NCI-H187 treated with DMSO at 0.1 percent for 48 hours (cell line): Measurements from ENCODE around the gene MOCS1.

Experiments
- DNase-seq: peaks from one replicate; lab custom pipeline; 2025; lab: John Stamatoyannopoulos, UW

Gene MOCS1

DNA sequence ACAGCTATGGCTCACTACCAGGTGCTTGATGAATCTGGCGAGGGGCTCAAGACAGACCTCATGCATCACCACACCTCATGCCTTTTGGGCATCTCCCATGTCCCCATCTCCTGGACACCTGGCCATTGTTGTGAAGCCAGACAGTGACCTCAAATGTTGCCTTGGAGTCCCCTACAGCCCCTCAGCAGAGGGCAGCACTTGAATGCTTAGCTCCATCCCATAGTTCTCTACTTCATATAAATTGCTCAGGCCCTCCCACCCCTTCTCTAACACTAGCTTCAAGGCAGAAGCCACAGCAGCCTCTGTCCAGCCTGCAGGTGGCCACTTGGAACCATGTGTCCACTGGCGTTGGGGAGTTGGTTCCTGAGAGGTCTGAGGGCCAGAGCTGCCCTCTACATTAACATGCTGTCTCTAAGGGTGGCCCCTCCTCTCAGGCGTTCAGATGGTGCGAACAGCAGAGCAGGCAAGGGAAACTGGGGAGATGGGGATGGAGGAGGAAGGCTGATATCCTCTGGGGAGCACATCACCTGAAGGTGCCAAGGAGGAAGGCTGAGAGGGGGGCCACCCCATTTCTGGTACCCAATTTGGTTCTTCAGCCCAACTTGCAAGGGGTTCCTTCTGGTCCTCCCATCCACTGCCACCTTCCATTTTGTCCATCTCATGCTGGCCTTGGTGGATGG, 31.3 kb downstream of the MOCS1 start:
- no peak for DNase-seq

DNA sequence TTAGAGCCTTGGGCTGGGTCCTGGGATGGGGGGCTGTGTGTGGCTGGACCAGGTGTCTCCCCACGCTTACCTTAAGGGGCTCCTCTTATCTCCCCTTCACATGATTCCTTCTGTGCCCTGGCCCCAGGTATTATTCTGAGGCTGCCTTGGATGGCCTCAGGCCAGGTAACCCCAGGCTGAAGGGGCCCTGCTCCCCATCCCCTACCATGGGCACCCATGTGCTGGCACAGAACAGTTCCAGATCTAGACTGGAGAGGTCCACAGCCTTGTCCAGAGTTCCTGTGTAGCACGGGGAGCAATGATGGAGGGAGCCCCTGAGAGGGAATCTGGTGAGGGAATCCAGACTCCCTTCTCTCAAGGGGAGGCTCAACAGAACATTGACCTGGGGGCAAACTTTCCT, 32.1 kb downstream of the MOCS1 start:
- DNase-seq = no peak

DNA sequence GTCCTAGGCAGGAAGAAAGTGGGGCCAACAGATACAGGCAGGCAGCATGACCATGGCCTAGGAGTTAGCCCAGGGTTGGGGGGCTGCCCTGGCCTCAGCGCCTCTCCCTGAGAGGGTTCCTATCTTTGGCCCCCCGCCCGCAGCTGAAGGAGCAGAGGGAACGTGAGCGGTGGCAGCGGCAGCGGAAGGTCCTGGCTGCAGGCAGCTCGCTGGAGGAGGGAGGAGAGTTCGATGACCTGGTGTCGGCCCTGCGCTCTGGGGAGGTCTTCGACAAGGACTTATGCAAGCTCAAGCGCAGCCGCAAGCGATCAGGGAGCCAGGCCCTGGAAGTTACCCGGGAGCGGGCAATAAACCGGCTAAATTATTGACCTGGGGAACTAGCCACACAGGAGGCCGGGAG, 32.6 kb downstream of the MOCS1 start:
- DNase-seq = no peak

DNA sequence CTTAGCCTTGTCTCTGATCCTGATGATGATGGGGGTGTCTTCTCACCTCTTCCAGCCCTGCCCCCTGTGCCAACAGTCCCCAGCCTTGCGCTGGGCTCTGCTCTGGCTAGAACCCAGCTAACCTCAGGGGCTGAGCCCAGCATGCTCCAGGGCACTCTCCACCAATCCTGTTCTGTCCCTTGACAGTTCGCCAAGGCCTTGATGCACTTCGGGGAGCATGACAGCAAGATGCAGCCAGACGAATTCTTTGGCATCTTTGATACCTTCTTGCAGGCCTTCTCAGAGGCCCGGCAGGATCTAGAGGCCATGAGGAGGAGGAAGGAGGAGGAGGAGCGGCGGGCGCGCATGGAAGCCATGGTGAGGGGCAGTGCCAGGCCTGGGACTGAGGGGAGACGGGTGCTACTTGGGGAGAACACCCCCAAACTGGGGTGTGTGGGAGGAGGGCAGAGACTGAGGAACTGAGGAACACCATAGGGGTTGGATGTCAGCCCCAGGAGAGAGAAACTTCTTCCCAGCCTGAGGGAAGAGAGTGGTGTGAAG, 33.1 kb downstream of the MOCS1 start:
- DNase-seq = no peak

DNA sequence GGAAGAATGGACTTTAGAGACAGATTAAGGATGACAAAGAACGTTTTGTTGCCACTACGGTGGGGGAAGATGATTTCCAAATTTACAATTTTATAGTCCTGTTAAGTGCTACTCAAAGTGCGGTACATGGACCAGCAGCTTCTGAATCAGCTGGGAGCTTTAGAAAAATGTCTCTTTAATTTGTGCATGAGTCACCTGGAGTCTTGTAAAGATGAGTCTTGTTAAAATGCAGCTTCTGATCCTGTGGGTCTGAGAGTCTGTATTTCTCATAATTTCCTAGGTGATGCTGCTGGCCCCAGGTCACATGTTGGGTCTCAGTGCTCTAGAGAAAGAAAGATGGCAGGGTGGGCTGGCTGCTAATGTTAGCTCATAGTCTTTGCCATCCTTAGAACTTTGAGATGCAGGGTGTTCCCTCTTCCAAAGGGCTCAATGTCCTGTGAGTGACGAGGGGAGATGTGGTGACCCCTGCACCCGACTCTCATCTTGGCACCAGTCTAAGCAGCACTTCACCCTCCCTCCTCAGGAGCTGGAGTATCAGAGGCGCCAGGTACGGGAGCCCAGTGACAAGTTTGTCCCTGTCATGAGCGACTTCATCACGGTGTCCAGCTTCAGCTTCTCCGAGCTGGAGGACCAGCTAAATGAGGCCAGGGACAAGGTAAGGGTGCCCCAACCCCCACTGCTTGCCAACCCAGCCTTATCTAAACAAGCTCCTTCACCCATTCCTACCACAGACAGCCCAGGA, 34.5 kb downstream of the MOCS1 start:
- DNase-seq = no peak

DNA sequence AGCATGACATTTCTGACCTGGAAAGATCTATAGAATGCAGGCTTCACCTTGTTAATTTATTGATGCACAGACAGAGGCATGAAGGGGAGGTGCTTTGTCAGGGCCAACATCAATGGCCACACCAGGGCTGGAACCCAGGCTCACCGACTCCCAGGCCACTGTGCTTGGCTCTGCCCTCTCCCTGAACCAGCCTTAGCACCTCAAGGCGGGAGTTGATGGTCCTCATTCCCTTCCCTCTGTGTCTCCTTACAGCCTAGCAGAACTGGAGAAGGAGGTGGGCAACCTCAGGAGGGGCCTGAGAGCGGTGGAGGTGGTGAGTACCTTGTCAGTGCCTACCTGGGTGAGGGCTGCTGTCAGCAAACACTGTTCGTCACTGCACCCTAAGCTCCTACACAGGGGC, 35.6 kb downstream of the MOCS1 start:
- DNase-seq = no peak

DNA sequence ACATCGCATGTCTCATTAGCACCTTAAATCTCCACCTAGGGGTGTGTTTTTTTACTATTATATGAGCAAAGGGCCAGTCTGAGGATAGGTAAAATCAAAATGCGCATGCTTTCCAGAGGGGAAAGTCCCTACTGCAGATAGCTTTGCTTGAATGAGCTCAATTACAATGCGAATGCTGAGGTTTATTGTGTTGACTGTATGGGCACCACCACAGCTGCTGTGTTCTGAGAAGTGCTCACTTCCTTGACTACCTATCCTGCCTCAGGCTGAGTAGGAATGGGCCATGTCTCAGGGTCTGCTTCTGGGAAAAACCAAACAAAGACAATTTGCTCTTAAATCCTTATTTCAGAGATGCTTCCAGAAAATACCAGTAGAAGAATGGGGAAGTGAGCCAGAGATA, 36.6 kb downstream of the MOCS1 start:
- no peak for DNase-seq

DNA sequence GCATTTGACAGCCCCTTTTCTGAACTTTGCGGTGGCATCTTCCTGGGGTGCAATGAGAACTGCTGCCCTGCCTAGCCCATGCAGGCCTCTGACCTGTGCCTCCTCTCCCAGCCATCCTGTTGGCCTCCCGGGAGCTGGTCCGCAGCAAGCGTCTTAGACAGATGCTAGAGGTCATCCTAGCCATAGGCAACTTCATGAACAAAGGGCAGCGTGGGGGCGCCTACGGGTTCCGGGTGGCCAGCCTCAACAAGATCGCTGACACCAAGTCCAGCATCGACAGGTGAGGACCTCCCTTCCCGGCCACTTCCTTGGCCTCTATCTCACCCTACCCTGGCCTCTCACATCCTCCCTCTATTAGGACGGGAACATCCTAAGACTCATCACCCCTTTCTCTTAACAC, 37.6 kb downstream of the MOCS1 start:
- no peak for DNase-seq

DNA sequence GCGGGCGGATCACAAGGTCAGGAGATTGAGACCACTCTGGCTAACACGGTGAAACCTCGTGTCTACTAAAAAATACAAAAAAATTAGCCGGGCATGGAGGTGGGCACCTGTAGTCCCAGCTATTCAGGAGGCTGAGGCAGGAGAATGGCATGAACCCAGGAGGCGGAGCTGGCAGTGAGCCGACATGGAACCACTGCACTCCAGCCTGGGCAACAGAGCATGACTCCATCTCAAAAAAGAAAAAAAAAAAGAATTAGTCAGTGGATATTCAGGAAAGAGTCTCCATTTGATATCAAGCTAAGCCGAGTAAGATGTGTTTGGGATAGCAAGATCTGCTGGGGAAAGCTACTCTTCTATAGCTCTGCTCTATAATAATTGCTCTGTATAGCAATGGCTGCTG, 41.0 kb downstream of the MOCS1 start:
- no peak for DNase-seq

DNA sequence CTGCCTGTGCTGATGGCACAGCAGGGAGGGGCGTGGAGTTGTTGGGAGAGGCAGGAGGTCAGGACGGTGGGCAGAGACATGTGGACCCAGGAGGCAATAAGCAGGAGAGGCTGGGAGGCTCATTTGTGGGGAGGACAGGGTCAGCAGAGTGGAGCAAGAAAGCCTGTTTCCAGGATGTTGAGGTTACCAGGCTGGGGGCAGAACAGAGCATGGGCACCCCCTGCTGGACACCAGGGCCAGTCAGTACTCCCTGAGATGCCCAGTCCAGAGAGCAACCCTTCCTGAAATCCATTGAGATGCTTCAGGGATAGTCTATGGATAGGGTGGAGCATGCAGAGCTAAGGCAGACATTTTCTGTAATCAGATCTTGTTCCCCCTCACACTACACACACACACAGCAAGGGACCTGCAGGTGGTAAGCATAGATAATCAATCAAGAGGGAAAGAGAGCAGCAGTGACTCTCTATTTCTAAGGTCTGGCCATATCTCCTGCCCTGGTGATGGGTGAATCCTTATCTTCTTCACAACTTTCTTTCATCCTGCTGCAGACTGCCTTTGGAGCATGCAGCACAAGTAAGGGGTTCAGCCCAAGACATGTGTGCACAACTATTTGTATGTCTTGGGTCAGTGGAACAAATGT, 41.7 kb downstream of the MOCS1 start:
- DNase-seq = no peak

DNA sequence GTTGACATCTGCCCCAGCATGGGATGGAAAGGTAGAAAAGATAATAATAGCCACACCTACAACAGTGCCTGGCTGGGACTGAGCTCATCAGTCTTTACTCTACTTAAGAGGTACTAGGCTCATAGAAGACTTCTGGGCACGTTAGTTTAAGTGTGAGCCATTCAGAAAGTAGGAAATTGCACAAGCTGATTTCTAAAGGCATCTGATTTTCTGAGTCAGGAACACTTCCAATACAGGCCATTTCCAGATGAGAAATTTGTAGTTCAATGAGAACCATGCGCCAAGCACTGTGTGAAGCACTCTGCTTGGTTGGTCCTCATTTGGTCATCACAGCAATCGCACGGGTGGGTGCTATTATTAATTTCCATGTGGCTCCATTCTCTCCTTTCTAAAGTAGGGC, 42.3 kb downstream of the MOCS1 start:
- no peak for DNase-seq

DNA sequence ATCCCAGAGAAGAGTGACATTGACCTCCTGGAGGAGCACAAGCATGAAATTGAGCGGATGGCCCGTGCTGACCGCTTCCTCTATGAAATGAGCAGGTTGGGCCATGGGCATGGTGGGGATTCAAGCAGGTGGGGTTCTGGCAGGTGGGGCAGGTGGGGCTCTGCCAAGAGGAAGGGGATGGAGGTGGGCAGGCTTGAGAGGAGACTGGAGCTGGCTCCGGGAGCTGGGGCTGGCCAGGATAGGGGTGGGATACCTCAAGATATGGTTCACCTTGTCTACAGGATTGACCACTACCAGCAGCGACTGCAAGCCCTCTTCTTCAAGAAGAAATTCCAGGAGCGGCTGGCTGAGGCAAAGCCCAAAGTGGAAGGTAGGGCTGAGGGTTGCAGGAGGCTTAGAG, 42.9 kb downstream of the MOCS1 start:
- DNase-seq = no peak

DNA sequence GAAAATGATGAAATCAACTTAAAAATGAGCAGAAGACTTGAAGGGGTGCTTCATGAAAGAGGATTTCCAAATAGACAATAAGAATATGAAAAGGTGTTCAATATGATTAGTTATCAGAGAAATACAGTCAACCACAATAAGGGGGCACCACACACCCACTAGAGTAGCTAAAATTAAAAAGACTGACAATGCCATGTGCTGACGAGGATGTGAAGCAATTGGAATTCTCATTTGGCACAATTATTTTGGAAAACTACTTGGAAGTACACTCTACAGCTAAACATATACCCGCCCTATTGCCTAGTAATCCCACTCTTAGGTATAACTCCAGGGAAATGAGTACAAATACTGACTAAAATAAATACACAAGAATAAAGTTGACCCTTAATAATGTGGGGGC, 45.0 kb downstream of the MOCS1 start:
- no peak for DNase-seq

DNA sequence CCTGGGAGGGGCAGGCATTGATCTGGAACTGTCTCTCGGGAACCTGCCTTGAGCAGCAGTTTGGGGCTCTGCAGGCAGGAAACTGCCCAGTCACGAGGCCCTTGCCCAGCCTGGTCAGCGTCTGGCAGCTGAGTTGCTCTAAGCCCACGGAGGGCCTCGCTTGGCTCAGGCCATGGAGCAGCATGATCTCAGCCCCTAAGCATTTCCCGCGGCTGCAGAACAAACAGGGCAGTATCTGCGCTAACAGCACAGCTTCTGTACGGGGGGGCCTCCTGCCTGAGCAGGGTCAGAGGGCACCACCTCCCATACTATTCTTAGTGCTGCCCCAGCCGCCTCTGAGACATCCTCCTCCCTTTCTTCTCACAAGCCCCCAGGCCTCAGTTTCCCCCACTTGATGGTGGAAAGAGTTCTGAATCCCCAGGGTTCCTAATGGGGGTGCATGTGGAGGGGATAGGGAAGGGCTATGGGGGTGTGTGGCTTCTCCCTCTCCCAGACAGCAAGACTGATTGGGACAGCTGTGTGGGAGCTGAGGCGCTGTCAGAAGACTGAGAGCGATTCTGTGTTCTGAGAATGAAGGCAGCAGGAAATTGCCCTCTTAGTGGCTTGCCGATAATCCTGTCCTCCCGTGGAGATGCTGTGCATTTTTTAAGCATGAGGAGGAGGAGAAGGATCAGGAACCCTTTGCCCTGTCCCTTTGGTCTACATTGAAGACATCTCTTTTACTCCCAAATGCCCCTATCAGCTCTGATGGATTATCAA, 46.4 kb downstream of the MOCS1 start:
- DNase-seq = no peak

DNA sequence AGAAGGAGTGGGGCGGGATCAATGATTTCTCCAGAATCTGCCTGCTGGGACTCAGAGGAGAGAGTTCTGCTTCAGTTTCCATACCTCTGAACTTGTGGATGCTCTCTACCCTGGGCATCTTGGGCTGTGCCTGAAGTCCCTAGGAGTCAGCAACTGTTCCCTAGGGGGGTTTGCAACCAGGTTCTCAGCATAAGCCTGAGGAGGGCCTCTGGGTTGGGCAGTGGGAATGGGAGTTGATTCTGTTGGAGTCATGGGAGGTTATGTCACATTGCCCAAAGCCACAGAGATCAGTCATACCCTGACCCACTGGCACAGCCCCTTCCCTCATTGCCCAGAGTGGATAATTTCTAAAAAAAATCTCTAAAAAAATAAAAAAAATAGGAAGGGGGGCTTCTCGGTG, 47.4 kb downstream of the MOCS1 start:
- DNase-seq = no peak

DNA sequence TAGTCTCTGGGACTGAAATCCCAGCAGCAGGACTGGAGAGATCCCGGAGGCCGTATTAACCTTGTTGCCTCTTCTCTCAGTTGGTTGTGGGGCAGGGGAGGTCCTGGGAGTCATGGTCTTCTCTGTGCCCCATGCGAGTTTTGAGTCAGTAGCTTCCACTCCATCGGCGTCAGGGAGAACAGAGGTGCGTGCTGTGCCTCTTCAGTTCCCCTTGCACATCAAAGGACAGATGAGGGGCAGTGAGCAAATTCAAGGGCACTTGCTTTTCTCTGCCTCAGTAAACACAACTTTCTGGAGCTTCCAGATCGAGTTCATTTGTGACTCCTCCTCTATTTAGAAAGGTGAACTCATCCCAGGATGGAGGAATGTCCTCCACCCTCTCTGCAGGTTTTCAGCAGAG, 48.6 kb downstream of the MOCS1 start:
- no peak for DNase-seq

DNA sequence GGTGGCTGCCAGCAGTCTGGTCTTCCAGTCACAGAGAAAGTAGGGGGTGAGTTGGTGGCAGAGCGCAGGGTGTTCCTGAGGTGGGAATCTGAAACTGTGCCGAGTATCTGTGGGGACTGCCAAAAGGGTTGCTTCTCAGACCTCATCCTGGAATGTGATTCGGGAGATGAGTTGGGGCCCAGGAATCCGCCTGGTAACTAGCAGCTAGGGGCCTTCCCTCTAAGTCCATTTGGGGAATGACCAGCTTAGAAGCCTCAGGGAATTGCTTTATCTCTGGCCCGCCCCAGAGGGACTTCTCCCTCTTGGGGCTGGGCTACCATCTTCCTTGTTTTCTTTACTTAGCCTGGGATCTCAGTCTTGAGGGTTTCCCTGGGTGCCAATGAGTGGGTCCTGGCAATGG, 49.6 kb downstream of the MOCS1 start:
- DNase-seq = no peak

DNA sequence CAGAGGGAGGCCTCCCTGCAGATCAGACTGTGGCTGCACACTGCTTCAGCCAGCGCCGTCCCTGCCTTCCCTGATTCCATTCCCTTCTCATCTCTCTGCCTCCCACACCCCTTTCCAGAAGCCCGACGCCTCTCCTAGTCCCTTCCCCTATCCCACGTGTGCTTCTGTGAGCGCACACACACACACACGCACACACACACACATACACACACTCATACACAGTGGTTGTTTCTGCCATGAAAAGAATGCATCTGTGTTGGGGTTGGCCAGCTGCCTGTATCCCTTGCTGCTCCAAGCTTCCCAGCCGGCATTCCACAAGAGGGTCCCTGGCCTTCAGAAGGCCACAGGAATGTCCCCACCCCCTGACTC, 51.7 kb downstream of the MOCS1 start:
- DNase-seq = no peak

DNA sequence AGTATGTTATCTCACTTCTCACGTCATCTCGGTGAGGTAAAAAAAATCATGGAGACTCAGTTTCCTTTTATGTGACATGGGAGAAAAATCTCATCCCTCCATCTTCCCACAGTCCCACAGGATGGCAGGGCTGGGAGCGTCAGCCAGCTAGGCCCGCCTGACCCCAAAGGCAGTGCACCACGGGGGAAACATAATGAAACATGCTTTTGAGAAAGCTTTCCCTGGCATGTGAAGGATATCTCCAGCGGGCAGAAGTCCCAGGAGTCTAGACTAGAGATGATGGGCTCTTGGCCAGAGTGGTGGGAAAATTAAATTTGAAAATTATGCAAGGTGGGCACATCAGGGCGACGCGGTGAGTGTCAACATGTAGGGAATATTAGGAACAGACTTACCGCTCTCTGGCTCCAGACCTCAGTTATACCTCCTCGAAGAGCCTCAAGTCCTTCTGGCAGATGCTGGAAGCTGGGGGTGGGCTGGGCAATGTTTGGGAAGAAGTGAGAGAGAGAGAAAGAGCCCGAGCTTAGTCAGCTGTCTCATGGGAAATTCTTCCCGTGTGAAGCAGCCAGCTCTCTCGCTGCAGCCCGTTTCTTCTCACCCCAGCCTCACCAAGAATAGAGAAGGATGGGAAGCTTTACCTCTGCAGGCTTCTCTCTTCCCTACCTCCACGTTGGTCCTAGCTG, 52.3 kb downstream of the MOCS1 start:
- no peak for DNase-seq

DNA sequence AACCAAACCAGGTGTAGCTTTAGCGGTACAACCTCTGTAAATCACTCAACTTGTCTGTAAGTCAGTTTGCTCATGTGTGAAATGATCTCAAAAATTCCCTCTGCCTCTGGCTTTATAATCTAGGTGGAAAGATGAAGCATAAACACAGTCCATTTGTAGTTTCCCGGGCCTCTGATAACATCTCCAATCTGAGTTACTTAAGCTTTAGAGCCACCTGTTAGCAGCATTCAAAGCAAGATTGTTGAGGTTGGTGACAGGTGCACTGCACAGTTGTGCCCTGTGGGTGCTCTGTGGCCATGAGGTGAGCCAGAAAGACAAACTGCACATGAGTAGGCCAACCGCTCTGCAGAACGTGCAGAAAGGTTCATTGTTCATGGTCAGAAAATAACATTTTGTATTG, 53.7 kb downstream of the MOCS1 start:
- DNase-seq = no peak

DNA sequence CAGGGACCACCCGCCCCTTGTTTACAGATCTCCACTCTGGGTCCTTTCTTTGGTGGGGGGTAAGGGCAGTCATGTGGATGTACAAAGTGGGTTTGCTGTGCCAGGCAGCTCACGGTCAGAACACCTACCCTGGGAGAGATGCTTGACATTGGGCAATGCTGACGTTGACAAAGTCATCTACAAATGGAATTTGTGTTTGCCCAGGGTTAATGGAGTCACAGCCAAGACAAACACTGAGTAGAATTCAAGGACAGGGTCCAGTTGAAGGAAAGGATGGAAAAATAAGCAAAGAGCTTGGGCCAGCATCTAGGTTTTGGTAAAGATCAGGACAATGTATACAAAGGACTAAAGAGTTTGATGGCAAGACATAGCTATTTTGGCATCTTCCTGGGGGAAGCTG, 54.7 kb downstream of the MOCS1 start:
- no peak for DNase-seq

DNA sequence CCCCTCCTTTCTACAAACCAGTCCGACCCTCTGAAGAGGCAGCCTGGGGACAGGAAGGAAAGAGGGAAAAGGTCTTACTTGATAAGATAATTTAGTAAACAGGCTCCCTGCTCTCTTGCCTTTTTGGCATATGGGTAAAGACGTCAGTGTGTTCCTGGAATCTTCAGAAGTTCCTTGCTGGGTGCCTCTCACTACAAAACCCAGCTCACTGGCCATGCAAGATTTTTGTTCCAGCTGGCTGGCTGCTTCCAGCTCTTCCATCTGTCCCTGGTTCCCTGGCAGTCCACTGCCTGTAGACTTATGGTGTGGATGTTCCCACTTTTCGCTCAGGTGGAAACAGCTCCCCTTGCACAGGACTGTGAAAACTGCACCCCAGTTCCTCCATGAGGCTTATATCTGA, 57.4 kb downstream of the MOCS1 start:
- DNase-seq = no peak
